ENCODE measurements around the gene PCGF3.
"Not testable (repeated sequence)": the region's sequence is repeated elsewhere in the genome, so short reads cannot be mapped to it uniquely, and the experiment has no call there.

DNA sequence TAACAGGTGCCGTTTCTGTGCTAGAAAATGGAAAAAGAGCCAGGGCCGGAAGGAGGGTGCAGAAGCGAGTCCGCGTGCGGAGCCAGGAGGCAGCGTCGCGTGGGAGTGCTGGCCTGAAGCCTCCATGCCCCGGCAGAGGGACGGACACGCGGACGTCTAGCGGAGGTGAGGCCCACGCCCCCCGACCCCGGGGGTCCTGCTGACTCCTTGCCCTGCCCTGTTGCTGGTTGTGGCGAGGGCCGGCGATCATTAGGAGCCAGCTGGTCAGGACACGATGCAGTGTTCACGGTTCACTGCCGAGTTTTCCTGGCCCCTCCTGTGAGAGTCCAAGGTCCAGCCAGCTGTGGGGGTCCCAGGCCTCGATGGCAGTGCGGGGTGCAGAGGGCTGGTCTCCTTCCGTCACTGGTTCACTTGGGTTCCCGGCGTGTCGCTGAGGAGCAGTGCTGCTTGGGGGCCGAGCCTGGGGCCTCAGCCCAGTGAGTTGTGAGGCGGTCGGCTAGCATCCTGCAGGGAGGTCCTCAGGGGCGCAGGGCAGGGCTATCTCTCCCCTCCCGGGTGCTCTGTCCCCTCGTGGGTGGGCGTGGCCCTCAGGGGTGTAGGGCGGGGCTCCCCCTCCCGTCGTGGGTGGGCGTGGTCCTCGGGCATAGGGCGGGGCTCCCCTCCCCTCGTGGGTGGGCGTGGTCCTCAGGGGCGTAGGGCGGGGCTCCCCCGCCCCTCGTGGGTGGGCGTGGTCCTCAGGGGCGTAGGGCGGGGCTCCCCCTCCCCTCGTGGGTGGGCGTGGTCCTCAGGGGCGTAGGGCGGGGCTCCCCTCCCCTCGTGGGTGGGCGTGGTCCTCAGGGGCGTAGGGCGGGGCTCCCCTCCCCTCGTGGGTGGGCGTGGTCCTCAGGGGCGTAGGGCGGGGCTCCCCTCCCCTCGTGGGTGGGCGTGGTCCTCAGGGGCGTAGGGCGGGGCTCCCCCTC, 25.6 kb downstream of the PCGF3 start:
- TF ChIP-seq ZNF274 (IDR thresholded peaks at IDR 0.05; ENCODE audit: low read depth, low read length); YY1 (IDR thresholded peaks at IDR 0.05; ENCODE audit: insufficient read depth, insufficient read length): not testable (repeated sequence)
